IPS-18a (cell line): ENCODE data around the gene PSME1.

Source experiments
- H3K27ac ChIP-seq: one replicate; pipeline ENCODE4 v1.5.1; 2013; ENCODE audit warnings: low read length
- H3K27me3 ChIP-seq: one replicate; pipeline ENCODE4 v1.6.1; 2013; ENCODE audit warnings: mild to moderate bottlenecking, low read length; ENCODE audit not compliant: control insufficient read depth, insufficient read depth
- H3K36me3 ChIP-seq: one replicate; pipeline ENCODE4 v1.6.1; 2013; ENCODE audit warnings: low read depth, low read length; ENCODE audit not compliant: control insufficient read depth
- H3K4me1 ChIP-seq: one replicate; pipeline ENCODE4 v1.6.1; 2013; ENCODE audit warnings: low read depth, low read length; ENCODE audit not compliant: control insufficient read depth
- H3K4me3 ChIP-seq: one replicate; pipeline ENCODE4 v1.5.1; 2013; ENCODE audit warnings: low read length
- H3K9ac ChIP-seq: one replicate; pipeline ENCODE4 v1.6.1; 2013; ENCODE audit warnings: mild to moderate bottlenecking, low read length, moderate library complexity
- H3K9me3 ChIP-seq: one replicate; pipeline ENCODE4 v1.6.1; 2013; ENCODE audit warnings: low read depth, low read length; ENCODE audit not compliant: control insufficient read depth

Gene PSME1

GRCh38 chr14:24172261-24172860 lies 36.4 kb downstream of the PSME1 start:
- Histone ChIP-seq H3K27me3 (no peaks in the 10 kb centered on the region), H3K36me3 (peaks cover 4% of the 10 kb centered on the region), H3K4me3 (peak overlapping the region; percentile 57), H3K27ac (no peak overlapping the region), H3K4me1 (peaks cover 5% of the 10 kb centered on the region), H3K9me3 (no peaks in the 10 kb centered on the region), H3K9ac (peak overlapping the region; percentile 16)

GRCh38 chr14:24172871-24173281 lies 36.9 kb downstream of the PSME1 start:
- H3K4me3 ChIP-seq = peak overlapping the region; percentile 57

GRCh38 chr14:24176599-24176998 lies 40.6 kb downstream of the PSME1 start:
- H3K4me1 ChIP-seq = peaks cover 5% of the 10 kb centered on the region
- H3K27me3 ChIP-seq = no peaks in the 10 kb centered on the region
- H3K4me3 ChIP-seq = no peak overlapping the region
- H3K9me3 ChIP-seq = no peaks in the 10 kb centered on the region
- H3K9ac ChIP-seq = no peak overlapping the region
- peaks cover 43% of the 10 kb centered on the region for H3K36me3 ChIP-seq
- H3K27ac ChIP-seq = no peak overlapping the region

More at GRCh38 chr14:24172871-24173281, 36.9 kb downstream of the PSME1 start:
- Histone ChIP-seq H3K9ac (no peak overlapping the region), H3K27ac (no peak overlapping the region), H3K36me3 (peaks cover 8% of the 10 kb centered on the region), H3K9me3 (no peaks in the 10 kb centered on the region), H3K27me3 (no peaks in the 10 kb centered on the region), H3K4me1 (peaks cover 5% of the 10 kb centered on the region)

GRCh38 chr14:24177041-24177825 lies 41.2 kb downstream of the PSME1 start:
- Histone ChIP-seq H3K9ac (no peak overlapping the region), H3K4me3 (no peak overlapping the region), H3K4me1 (peaks cover 3% of the 10 kb centered on the region), H3K9me3 (no peaks in the 10 kb centered on the region), H3K36me3 (peaks cover 48% of the 10 kb centered on the region), H3K27me3 (no peaks in the 10 kb centered on the region), H3K27ac (no peak overlapping the region)

GRCh38 chr14:24177891-24178290 lies 41.9 kb downstream of the PSME1 start:
- Histone ChIP-seq H3K36me3 (peaks cover 55% of the 10 kb centered on the region), H3K27ac (no peak overlapping the region), H3K4me1 (no peaks in the 10 kb centered on the region), H3K4me3 (no peak overlapping the region), H3K9ac (no peak overlapping the region), H3K27me3 (no peaks in the 10 kb centered on the region), H3K9me3 (no peaks in the 10 kb centered on the region)

- Histone ChIP-seq H3K27me3 (no peaks in the 10 kb centered on the region), H3K27ac (no peak overlapping the region), H3K9ac (no peak overlapping the region), H3K9me3 (no peaks in the 10 kb centered on the region), H3K4me3 (no peak overlapping the region), H3K36me3 (peaks cover 62% of the 10 kb centered on the region), H3K4me1 (no peaks in the 10 kb centered on the region)
These were observed 42.6 kb downstream of the PSME1 start for GRCh38 chr14:24178399-24179178.

GRCh38 chr14:24179294-24179960 lies 43.4 kb downstream of the PSME1 start:
- Histone ChIP-seq H3K4me3 (no peak overlapping the region), H3K27me3 (no peaks in the 10 kb centered on the region), H3K9ac (no peak overlapping the region), H3K27ac (no peak overlapping the region), H3K36me3 (peaks cover 68% of the 10 kb centered on the region), H3K4me1 (no peaks in the 10 kb centered on the region), H3K9me3 (no peaks in the 10 kb centered on the region)

- Histone ChIP-seq H3K27ac (no peak overlapping the region), H3K4me3 (no peak overlapping the region), H3K27me3 (no peaks in the 10 kb centered on the region), H3K9ac (no peak overlapping the region), H3K9me3 (no peaks in the 10 kb centered on the region), H3K4me1 (no peaks in the 10 kb centered on the region), H3K36me3 (peaks cover 76% of the 10 kb centered on the region)
These were observed 44.2 kb downstream of the PSME1 start for GRCh38 chr14:24179961-24180796.

GRCh38 chr14:24181371-24182077 lies 45.5 kb downstream of the PSME1 start:
- H3K4me3 ChIP-seq = no peak overlapping the region
- no peaks in the 10 kb centered on the region for H3K4me1 ChIP-seq
- H3K27me3 ChIP-seq = no peaks in the 10 kb centered on the region
- H3K9ac ChIP-seq = no peak overlapping the region
- no peak overlapping the region for H3K27ac ChIP-seq
- no peaks in the 10 kb centered on the region for H3K9me3 ChIP-seq
- H3K36me3 ChIP-seq = peaks cover 88% of the 10 kb centered on the region

GRCh38 chr14:24182110-24182882 lies 46.3 kb downstream of the PSME1 start:
- Histone ChIP-seq H3K36me3 (peaks cover 93% of the 10 kb centered on the region), H3K9ac (no peak overlapping the region), H3K4me1 (no peaks in the 10 kb centered on the region), H3K27me3 (no peaks in the 10 kb centered on the region), H3K27ac (no peak overlapping the region), H3K4me3 (no peak overlapping the region), H3K9me3 (no peaks in the 10 kb centered on the region)
